ENCODE measurements around the gene APLNR. TPM values are rescaled to one million over a fixed set of nuclear protein-coding genes. Genes with fewer than 3 reads are reported as not detected.

APLNR gene
- total RNA-seq, 6 experiments from 2014 or later, result not detected

DNA sequence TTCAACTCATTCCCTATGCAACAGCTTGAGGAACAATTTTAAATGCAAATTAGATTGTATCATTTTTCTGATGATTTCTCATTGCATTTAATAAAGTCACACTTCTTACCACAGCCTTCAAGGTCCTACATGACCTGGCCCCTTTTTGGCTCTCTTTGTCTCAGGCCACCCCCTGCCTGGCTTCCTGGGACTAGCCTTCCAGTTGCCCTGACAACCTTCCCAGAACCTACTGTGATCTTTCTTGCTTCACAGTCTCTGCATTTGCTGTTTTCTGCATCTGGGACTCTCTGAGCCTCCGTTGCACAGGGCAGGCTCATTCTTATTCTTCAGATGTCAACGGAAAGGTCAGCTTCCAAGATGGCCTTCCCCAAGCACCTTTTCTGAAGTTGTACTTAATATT lies 12.9 kb downstream of the APLNR start:
- peaks cover 2% of the 10 kb centered on the region; the same call in 1 of the 2 replicates for H3K27me3 Mint-ChIP-seq (ENCODE audit: insufficient read depth)
- TF ChIP-seq CTCF (IDR thresholded peaks at IDR 0.05), result no peak
- H3K4me3 Mint-ChIP-seq, result no peak overlapping the region
- no peak overlapping the region for H3K27ac Mint-ChIP-seq
- no peaks in the 10 kb centered on the region for H3K9me3 Mint-ChIP-seq
- H3K4me1 Mint-ChIP-seq (ENCODE audit: low read depth), result peaks cover 5% of the 10 kb centered on the region
- no peaks in the 10 kb centered on the region for H3K36me3 Mint-ChIP-seq (ENCODE audit: low read depth)
- no peak for DNase-seq

DNA sequence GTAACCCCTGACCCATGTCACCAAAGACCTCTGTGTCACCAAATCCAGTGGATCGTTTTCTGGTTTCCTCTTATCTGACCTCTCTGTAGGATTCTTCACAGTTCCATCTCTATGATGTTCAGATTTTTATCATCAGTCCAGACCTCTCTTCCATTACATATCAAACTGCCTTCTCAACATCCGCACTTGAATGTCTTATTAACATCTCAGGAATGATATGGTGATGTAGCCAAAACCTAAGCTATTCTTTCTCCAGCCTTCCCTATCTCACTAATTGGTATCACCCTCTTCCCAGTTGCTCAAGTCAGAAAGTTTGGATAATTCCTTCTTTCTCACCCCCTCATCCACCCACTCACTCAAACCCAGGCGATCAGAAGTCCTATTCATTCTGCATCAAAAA lies 13.4 kb downstream of the APLNR start:
- H3K4me3 Mint-ChIP-seq, result no peak overlapping the region
- H3K27me3 Mint-ChIP-seq (ENCODE audit: insufficient read depth), result peaks cover 2% of the 10 kb centered on the region; the same call in 1 of the 2 replicates
- H3K9me3 Mint-ChIP-seq, result no peaks in the 10 kb centered on the region
- no peak overlapping the region for H3K27ac Mint-ChIP-seq
- no peaks in the 10 kb centered on the region for H3K36me3 Mint-ChIP-seq (ENCODE audit: low read depth)
- peak; percentile 66 for DNase-seq
- no peak for TF ChIP-seq CTCF (IDR thresholded peaks at IDR 0.05)
- H3K4me1 Mint-ChIP-seq (ENCODE audit: low read depth), result peaks cover 10% of the 10 kb centered on the region

DNA sequence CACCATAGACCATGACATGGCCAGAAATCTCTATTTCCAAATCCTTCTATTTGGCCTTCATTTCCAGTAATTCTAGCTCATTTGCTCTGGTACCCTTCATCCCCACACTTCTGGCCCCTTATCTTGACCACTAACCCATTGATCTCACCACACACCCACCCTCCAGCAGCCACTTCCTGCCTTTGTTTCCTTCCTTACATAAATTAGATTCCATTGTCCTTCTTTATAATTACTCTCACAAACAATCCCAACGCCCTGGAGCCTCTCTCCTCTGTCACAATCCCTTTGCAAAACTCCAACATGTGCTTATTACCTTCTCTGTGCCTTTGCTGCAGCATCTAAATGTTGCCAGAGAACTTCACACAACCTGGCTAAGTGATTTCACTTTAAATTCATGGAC lies 14.8 kb downstream of the APLNR start:
- peaks cover 2% of the 10 kb centered on the region; the same call in 1 of the 2 replicates for H3K27me3 Mint-ChIP-seq (ENCODE audit: insufficient read depth)
- H3K9me3 Mint-ChIP-seq, result no peaks in the 10 kb centered on the region
- H3K36me3 Mint-ChIP-seq (ENCODE audit: low read depth), result no peaks in the 10 kb centered on the region
- no peak overlapping the region for H3K4me3 Mint-ChIP-seq
- no peak for DNase-seq
- H3K4me1 Mint-ChIP-seq (ENCODE audit: low read depth), result peaks cover 13% of the 10 kb centered on the region
- H3K27ac Mint-ChIP-seq, result no peak overlapping the region
- no peak for TF ChIP-seq CTCF (IDR thresholded peaks at IDR 0.05)

GRCh38 chr11:57219021-57219627 lies 17.9 kb downstream of the APLNR start:
- no peak for DNase-seq
- no peak overlapping the region for H3K27ac Mint-ChIP-seq
- H3K9me3 Mint-ChIP-seq, result no peaks in the 10 kb centered on the region
- peaks cover 2% of the 10 kb centered on the region; the same call in 1 of the 2 replicates for H3K27me3 Mint-ChIP-seq (ENCODE audit: insufficient read depth)
- TF ChIP-seq CTCF (IDR thresholded peaks at IDR 0.05), result no peak
- no peaks in the 10 kb centered on the region for H3K36me3 Mint-ChIP-seq (ENCODE audit: low read depth)
- no peak overlapping the region for H3K4me3 Mint-ChIP-seq
- peaks cover 28% of the 10 kb centered on the region for H3K4me1 Mint-ChIP-seq (ENCODE audit: low read depth)

DNA sequence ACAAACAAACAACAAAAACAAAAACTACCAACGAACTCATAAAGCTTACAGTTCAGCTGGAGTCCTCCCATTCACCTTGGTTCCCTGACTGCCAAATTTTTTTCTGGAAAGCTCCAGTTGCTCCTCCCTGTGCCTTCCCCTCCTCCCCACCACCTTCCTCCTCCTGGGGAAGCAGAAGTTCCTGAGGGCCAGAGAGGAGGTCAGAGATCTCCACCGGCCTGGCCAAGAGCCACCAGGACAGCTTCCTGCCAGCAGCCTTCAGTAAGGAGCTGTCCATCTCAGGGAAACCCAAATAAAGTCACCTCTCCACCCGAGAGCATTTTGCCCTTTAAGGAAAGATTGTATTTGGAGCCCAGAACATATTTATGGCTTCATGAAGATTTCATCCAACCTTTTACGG lies 20.0 kb downstream of the APLNR start:
- Mint-ChIP-seq H3K36me3 (ENCODE audit: low read depth) (no peaks in the 10 kb centered on the region), H3K4me1 (ENCODE audit: low read depth) (peaks cover 28% of the 10 kb centered on the region), H3K9me3 (no peaks in the 10 kb centered on the region), H3K27me3 (ENCODE audit: insufficient read depth) (peaks cover 3% of the 10 kb centered on the region), H3K4me3 (no peak overlapping the region), H3K27ac (no peak overlapping the region)
- no peak for DNase-seq
- no peak for TF ChIP-seq CTCF (IDR thresholded peaks at IDR 0.05)

Data from HFFc6 (cell line).